NCI-H510A (cell line): ENCODE measurements around the gene RNF146.
"Not testable (repeated sequence)": the region's sequence is repeated elsewhere in the genome, so short reads cannot be mapped to it uniquely, and the experiment has no call there.

Experiments
- DNase-seq: peaks from one replicate; lab custom pipeline; 2025; lab: John Stamatoyannopoulos, UW

Gene RNF146

GRCh38 chr6:127282184-127282583 is 15.5 kb downstream of the RNF146 start:
- no peak for DNase-seq

GRCh38 chr6:127288705-127289104 is 22.0 kb downstream of the RNF146 start:
- no peak for DNase-seq

GRCh38 chr6:127289934-127290333 is 23.3 kb downstream of the RNF146 start:
- no peak for DNase-seq

GRCh38 chr6:127290391-127291265 is 24.0 kb downstream of the RNF146 start:
- DNase-seq = no peak

- no peak for DNase-seq
Observed at GRCh38 chr6:127291495-127291894, 24.8 kb downstream of the RNF146 start.

- no peak for DNase-seq
Observed at GRCh38 chr6:127297502-127298070, 30.9 kb downstream of the RNF146 start.

- DNase-seq = no peak
Observed at GRCh38 chr6:127298475-127298874, 31.8 kb downstream of the RNF146 start.

- DNase-seq = no peak
Observed at GRCh38 chr6:127299522-127300240, 33.0 kb downstream of the RNF146 start.

GRCh38 chr6:127300411-127300810 is 33.7 kb downstream of the RNF146 start:
- DNase-seq = no peak

GRCh38 chr6:127301199-127301700 is 34.6 kb downstream of the RNF146 start:
- DNase-seq = no peak

- DNase-seq = no peak
Observed at GRCh38 chr6:127302728-127303660, 36.3 kb downstream of the RNF146 start.

- DNase-seq = no peak
Observed at GRCh38 chr6:127303917-127304316, 37.3 kb downstream of the RNF146 start.

GRCh38 chr6:127305741-127306140 is 39.1 kb downstream of the RNF146 start:
- DNase-seq = no peak

GRCh38 chr6:127317388-127318128 is 50.9 kb downstream of the RNF146 start:
- no peak for DNase-seq

GRCh38 chr6:127319686-127320085 is 53.0 kb downstream of the RNF146 start:
- DNase-seq = no peak

GRCh38 chr6:127328043-127328609 is 61.5 kb downstream of the RNF146 start:
- no peak for DNase-seq

- DNase-seq = not testable (repeated sequence)
Observed at GRCh38 chr6:127331256-127331655, 64.6 kb downstream of the RNF146 start.

- no peak for DNase-seq
Observed at GRCh38 chr6:127332383-127332961, 65.8 kb downstream of the RNF146 start.
